HCT116 (cell line): ENCODE data around the gene GJD2. TPM values are rescaled to one million over a fixed set of nuclear protein-coding genes. Genes with fewer than 3 reads are reported as not detected.

Experiments used
- ATAC-seq: fragments of 200-7000 bp; cut with Tn5 transposase; 2 replicates; pipeline ENCODE4 v1.9.1; 2020; ENCODE audit warnings: mild to moderate bottlenecking, moderate library complexity
- BruUV-seq: library from RNA; stranded (reverse); fragments of 400-500 nt; replicated peaks from 2 replicates; lab custom pipeline; 2021; lab: Mats Ljungman, UMichigan
- CTCF ChIA-PET: fragments of 300-600 bp; sonication (Branson Sonifier 250); formaldehyde crosslinking; loops from one replicate; lab custom pipeline; 2021; ENCODE audit warnings: antibody characterized with exemption; lab: Charles Lee
- POLR2A ChIA-PET: fragments of 300-600, 350-600 bp; sonication (Branson Sonifier 250); formaldehyde crosslinking; loops from one replicate; lab custom pipeline; 2021; ENCODE audit warnings: antibody characterized with exemption; lab: Charles Lee
- RAD21 ChIA-PET, 2 experiments: fragments of 300-600 bp; sonication (Branson Sonifier 250); formaldehyde crosslinking; loops; one replicate each; lab custom pipeline; 2023; ENCODE audit warnings: low total read pairs in 2 of 2; ENCODE audit not compliant: uncharacterized antibody in 2 of 2, unreplicated experiment in 2 of 2, low non-redundant PET in 1 of 2; lab: Charles Lee
- DNase-seq: peaks from one replicate; pipeline ENCODE4 v3.0.0-alpha.2; 2010; ENCODE audit warnings: low read depth, low spot score
- H2AFZ ChIP-seq: fragments of 200-600 bp; shearing (Covaris generic), sonication (generic); 2 replicates; pipeline ENCODE4 v1.6.1; 2017; ENCODE audit warnings: low read depth, mixed run types, mixed read lengths, antibody characterized with exemption, low read length; ENCODE audit not compliant: poor library complexity, severe bottlenecking
- H3K27ac ChIP-seq: 2 replicates; pipeline ENCODE4 v1.5.1; 2012; ENCODE audit warnings: low read depth, low read length
- H3K27me3 ChIP-seq: fragments of 200-600 bp; sonication (generic); 2 replicates; pipeline ENCODE4 v1.6.1; 2016; ENCODE audit warnings: mixed run types, low read length, mixed read lengths; ENCODE audit not compliant: insufficient read depth
- H3K36me3 ChIP-seq, 2 experiments: fragments of 200-500 bp in 1 of 2; fragments of 200-600 bp in 1 of 2; sonication (Bioruptor generic) in 1 of 2; sonication (generic) in 1 of 2; 2 replicates each; pipeline versions ENCODE4 v1.5.1 to v1.6.1; 2014 to 2016; ENCODE audit warnings: low read length in 2 of 2, inconsistent platforms in 1 of 2, mixed read lengths in 1 of 2, mixed run types in 1 of 2; ENCODE audit not compliant: insufficient read depth in 2 of 2, control insufficient read depth in 1 of 2
- H3K4me1 ChIP-seq, 2 experiments: fragments of 200-600 bp in 1 of 2; sonication (generic) in 1 of 2; 2 replicates each; pipeline versions ENCODE4 v1.5.1 to v1.6.1; 2012 to 2017; ENCODE audit warnings: low read length in 2 of 2, inconsistent platforms in 1 of 2, mild to moderate bottlenecking in 1 of 2, mixed read lengths in 1 of 2, mixed run types in 1 of 2, moderate library complexity in 1 of 2; ENCODE audit not compliant: insufficient read depth in 2 of 2, control insufficient read depth in 1 of 2
- H3K4me2 ChIP-seq: fragments of 200-600 bp; sonication (generic); 2 replicates; pipeline ENCODE4 v1.6.1; 2017; ENCODE audit warnings: mixed run types, low read length, mixed read lengths
- H3K4me3 ChIP-seq, 2 experiments: fragments of 200-600 bp in 1 of 2; sonication (generic) in 1 of 2; replicated peaks in 1 of 2; 2 replicates each; pipeline ENCODE4 v1.5.1; 2011 to 2016; ENCODE audit warnings: low read length in 2 of 2, control low read depth in 1 of 2, low read depth in 1 of 2, mild to moderate bottlenecking in 1 of 2, mixed read lengths in 1 of 2, mixed run types in 1 of 2
- H3K79me2 ChIP-seq: fragments of 200-600 bp; sonication (generic); 2 replicates; pipeline ENCODE4 v1.6.1; 2017; ENCODE audit warnings: mild to moderate bottlenecking, mixed run types, low read length, moderate library complexity, mixed read lengths; ENCODE audit not compliant: insufficient read depth
- H3K9ac ChIP-seq: fragments of 200-600 bp; sonication (generic); 2 replicates; pipeline ENCODE4 v1.6.1; 2016; ENCODE audit warnings: low read length, mixed read lengths
- H3K9me2 ChIP-seq: fragments of 200-600 bp; sonication (generic), shearing (Covaris generic); 2 replicates; pipeline ENCODE4 v1.6.1; 2017; ENCODE audit warnings: mixed run types, mild to moderate bottlenecking, moderate library complexity; ENCODE audit not compliant: insufficient read depth
- H3K9me3 ChIP-seq, 2 experiments: fragments of 200-500 bp in 1 of 2; fragments of 200-600 bp in 1 of 2; sonication (Bioruptor generic) in 1 of 2; sonication (generic) in 1 of 2; 2 replicates each; pipeline ENCODE4 v1.6.1; 2014 to 2017; ENCODE audit warnings: low read length in 2 of 2, mixed read lengths in 2 of 2, inconsistent platforms in 1 of 2, low read depth in 1 of 2, mild to moderate bottlenecking in 1 of 2, mixed run types in 1 of 2, moderate library complexity in 1 of 2; ENCODE audit not compliant: control insufficient read depth in 1 of 2, insufficient read depth in 1 of 2
- H4K20me1 ChIP-seq: fragments of 200-600 bp; sonication (generic), shearing (Covaris generic); 2 replicates; pipeline ENCODE4 v1.6.1; 2017; ENCODE audit warnings: mixed run types, mild to moderate bottlenecking, moderate library complexity; ENCODE audit not compliant: insufficient read depth
- CBX3 ChIP-seq: IDR thresholded peaks from 2 replicates; pipeline ENCODE4 v1.6.1; 2012; ENCODE audit warnings: low read depth
- RAD21 ChIP-seq: IDR thresholded peaks from 2 replicates; pipeline ENCODE4 v1.6.1; 2012; ENCODE audit warnings: low read depth, mild to moderate bottlenecking
- SP1 ChIP-seq: IDR thresholded peaks from 2 replicates; pipeline ENCODE4 v1.6.1; 2012; ENCODE audit warnings: low read depth
- intact Hi-C: fragments of 100-400 bp; cut with micrococcal nuclease; formaldehyde crosslinking; loops from 2 replicates; pipeline ENCODE4 v1.10.0; 2022
- total RNA-seq: library from RNA; stranded (reverse); gene quantifications from one replicate; pipeline ENCODE4 v1.2.1, GENCODE V29; 2021; ENCODE audit not compliant: unreplicated experiment
- TF ChIP-seq, protein P1 (sequence below): IDR thresholded peaks from 2 replicates; pipeline ENCODE4 v1.6.1; 2012; ENCODE audit warnings: low read depth
- TF ChIP-seq, protein P2 (sequence below), 3 experiments: fragments of 200-600 bp in 1 of 3; sonication (generic) in 1 of 3; IDR thresholded peaks in 2 of 3; conservative IDR thresholded peaks in 1 of 3; 2 replicates each; pipeline ENCODE4 v1.5.1; 2012 to 2017; ENCODE audit warnings: low read depth in 2 of 3, low read length in 2 of 3, antibody characterized with exemption in 1 of 3, borderline replicate concordance in 1 of 3, control low read depth in 1 of 3, mild to moderate bottlenecking in 1 of 3, mixed read lengths in 1 of 3, mixed run types in 1 of 3, moderate library complexity in 1 of 3; ENCODE audit not compliant: insufficient read depth in 1 of 3

The GJD2 gene
- total RNA-seq, 1 experiment from 2014 or later = not detected

DNA sequence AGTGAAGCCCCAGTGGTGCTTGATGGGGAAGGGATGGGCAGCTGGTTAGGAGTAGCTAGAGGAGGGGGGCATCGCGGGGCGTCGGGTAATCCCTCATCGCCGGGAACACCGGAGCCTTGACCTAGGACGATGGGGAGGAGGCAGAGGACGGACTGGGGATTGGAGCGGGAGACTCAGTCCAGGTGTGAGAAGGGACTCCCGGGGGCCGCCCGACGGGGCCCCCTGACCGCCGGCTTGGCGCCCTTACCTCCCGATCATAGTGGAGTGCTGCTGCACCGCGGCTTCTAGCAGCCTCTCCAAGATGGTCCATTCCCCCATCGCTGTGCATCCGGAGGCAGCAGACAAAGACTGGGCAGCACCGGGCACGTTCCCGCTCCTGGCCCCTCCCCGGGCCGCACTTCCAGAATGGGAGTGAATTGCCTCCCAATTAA lies 612 bp downstream of the GJD2 start:
- Histone ChIP-seq H3K36me3 (no peaks in the 10 kb centered on the region), H3K4me2 (no peak overlapping the region), H3K9ac (no peak overlapping the region), H3K27me3 (peaks cover 54% of the 10 kb centered on the region)
- POLR2A ChIA-PET = no interaction called here
- CTCF ChIA-PET = no interaction called here
- intact Hi-C loops = no loop called here
- RAD21 ChIA-PET = no interaction called here
- TF ChIP-seq SP1 (no peak), RAD21 (no peak), CBX3 (no peak)
- TF ChIP-seq, all 23 proteins: peak for 0
- H3K4me1 ChIP-seq = no peaks in the 10 kb centered on the region
- no peak overlapping the region for H3K27ac ChIP-seq
- ATAC-seq (no peak), DNase-seq (no peak)
- H3K4me3 ChIP-seq = no peak overlapping the region
- BruUV-seq = no TSS peak
- H2AFZ ChIP-seq = no peak overlapping the region
- no peaks in the 10 kb centered on the region for H3K9me3 ChIP-seq
- no peaks in the 10 kb centered on the region for H3K79me2 ChIP-seq
- H3K9me2 ChIP-seq = no peaks in the 10 kb centered on the region
- no peaks in the 10 kb centered on the region for H4K20me1 ChIP-seq

DNA sequence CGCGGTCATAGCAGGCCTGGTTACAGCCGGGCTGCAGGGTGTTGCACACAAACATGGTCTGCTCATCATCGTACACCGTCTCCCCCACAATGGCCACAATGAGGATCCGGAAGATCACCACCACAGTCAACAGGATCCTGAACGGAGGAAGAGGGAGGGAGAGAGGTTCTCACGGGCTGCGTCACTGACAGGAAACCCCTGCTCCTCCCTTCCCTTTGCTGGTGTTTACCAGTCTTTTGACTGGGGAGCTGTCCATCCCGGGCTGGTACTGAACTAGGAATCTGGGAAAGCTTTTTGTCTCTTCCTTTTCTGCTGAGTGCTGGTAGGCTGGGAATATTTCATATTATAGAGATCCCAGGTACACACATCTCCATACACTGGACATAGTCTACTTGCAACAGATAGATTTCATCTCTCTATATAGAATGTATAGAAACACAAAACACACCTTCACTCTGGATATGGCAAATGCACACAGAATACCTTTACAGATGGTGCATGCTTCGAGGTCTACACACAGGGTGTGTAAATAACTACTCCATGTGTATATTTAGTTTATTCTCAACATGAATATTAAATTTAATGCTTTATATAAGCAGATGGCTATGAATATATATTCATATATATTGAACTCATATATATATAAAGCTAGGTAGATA lies 1.4 kb downstream of the GJD2 start:
- no peak overlapping the region for H3K4me2 ChIP-seq
- ChIA-PET POLR2A (no interaction called here), RAD21 (no interaction called here), CTCF (no interaction called here)
- no peak for DNase-seq
- TF ChIP-seq, protein P1, sequence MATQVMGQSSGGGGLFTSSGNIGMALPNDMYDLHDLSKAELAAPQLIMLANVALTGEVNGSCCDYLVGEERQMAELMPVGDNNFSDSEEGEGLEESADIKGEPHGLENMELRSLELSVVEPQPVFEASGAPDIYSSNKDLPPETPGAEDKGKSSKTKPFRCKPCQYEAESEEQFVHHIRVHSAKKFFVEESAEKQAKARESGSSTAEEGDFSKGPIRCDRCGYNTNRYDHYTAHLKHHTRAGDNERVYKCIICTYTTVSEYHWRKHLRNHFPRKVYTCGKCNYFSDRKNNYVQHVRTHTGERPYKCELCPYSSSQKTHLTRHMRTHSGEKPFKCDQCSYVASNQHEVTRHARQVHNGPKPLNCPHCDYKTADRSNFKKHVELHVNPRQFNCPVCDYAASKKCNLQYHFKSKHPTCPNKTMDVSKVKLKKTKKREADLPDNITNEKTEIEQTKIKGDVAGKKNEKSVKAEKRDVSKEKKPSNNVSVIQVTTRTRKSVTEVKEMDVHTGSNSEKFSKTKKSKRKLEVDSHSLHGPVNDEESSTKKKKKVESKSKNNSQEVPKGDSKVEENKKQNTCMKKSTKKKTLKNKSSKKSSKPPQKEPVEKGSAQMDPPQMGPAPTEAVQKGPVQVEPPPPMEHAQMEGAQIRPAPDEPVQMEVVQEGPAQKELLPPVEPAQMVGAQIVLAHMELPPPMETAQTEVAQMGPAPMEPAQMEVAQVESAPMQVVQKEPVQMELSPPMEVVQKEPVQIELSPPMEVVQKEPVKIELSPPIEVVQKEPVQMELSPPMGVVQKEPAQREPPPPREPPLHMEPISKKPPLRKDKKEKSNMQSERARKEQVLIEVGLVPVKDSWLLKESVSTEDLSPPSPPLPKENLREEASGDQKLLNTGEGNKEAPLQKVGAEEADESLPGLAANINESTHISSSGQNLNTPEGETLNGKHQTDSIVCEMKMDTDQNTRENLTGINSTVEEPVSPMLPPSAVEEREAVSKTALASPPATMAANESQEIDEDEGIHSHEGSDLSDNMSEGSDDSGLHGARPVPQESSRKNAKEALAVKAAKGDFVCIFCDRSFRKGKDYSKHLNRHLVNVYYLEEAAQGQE = peak; percentile 73
- TF ChIP-seq, protein P2, sequence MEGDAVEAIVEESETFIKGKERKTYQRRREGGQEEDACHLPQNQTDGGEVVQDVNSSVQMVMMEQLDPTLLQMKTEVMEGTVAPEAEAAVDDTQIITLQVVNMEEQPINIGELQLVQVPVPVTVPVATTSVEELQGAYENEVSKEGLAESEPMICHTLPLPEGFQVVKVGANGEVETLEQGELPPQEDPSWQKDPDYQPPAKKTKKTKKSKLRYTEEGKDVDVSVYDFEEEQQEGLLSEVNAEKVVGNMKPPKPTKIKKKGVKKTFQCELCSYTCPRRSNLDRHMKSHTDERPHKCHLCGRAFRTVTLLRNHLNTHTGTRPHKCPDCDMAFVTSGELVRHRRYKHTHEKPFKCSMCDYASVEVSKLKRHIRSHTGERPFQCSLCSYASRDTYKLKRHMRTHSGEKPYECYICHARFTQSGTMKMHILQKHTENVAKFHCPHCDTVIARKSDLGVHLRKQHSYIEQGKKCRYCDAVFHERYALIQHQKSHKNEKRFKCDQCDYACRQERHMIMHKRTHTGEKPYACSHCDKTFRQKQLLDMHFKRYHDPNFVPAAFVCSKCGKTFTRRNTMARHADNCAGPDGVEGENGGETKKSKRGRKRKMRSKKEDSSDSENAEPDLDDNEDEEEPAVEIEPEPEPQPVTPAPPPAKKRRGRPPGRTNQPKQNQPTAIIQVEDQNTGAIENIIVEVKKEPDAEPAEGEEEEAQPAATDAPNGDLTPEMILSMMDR (IDR thresholded peaks at IDR 0.05 in 2 of 3, conservative IDR thresholded peaks at IDR 0.05 in 1 of 3; ENCODE audit: borderline replicate concordance in 1 of 3, insufficient read depth in 1 of 3, low read depth in 2 of 3, low read length in 2 of 3) = no peak
- peaks cover 54% of the 10 kb centered on the region for H3K27me3 ChIP-seq
- intact Hi-C loops = no loop called here
- H3K9me2 ChIP-seq = no peaks in the 10 kb centered on the region
- no peak overlapping the region for H3K4me3 ChIP-seq
- no peaks in the 10 kb centered on the region for H3K79me2 ChIP-seq
- no peaks in the 10 kb centered on the region for H3K9me3 ChIP-seq
- no TSS peak for BruUV-seq
- no peak overlapping the region for H2AFZ ChIP-seq
- no peaks in the 10 kb centered on the region for H3K36me3 ChIP-seq
- ATAC-seq = no peak
- H3K27ac ChIP-seq = no peak overlapping the region
- no peak overlapping the region for H3K9ac ChIP-seq
- no peaks in the 10 kb centered on the region for H3K4me1 ChIP-seq
- H4K20me1 ChIP-seq = no peaks in the 10 kb centered on the region
